Kidney (tissue), 14 donors: ENCODE data around the gene SMARCD1. TPM values are rescaled to one million over a fixed set of nuclear protein-coding genes. Genes with fewer than 3 reads are reported as not detected.

Source experiments
- DNase-seq, 5 donors: peaks; one replicate each; pipeline ENCODE4 v3.0.0-alpha.2; 2013 to 2020
- FAIRE-seq: peaks from 2 replicates; lab custom pipeline; 2012; peaks lifted over from hg19 to GRCh38; lab: Jason Lieb, UNC
- H3K27ac ChIP-seq, 2 donors: one replicate each; pipeline ENCODE4 v1.7.0; 2013; ENCODE audit warnings: low read depth in 2 of 2, low read length in 2 of 2, inconsistent platforms in 1 of 2
- H3K27me3 ChIP-seq: one replicate; pipeline ENCODE4 v1.7.1; 2013; ENCODE audit warnings: low read length, inconsistent platforms; ENCODE audit not compliant: control insufficient read depth, insufficient read depth
- H3K36me3 ChIP-seq, 3 donors: one replicate each; pipeline versions ENCODE4 v1.7.0 to v1.7.1; 2013; ENCODE audit warnings: low read length in 3 of 3, control low read depth in 1 of 3, inconsistent platforms in 1 of 3; ENCODE audit not compliant: insufficient read depth in 3 of 3, control insufficient read depth in 2 of 3
- H3K4me1 ChIP-seq, 3 donors: one replicate each; pipeline versions ENCODE4 v1.7.0 to v1.7.1; 2013; ENCODE audit warnings: low read length in 3 of 3, inconsistent platforms in 1 of 3, low read depth in 1 of 3; ENCODE audit not compliant: control insufficient read depth in 2 of 3, insufficient read depth in 2 of 3
- H3K4me3 ChIP-seq, 3 donors: one replicate each; pipeline versions ENCODE4 v1.7.0 to v1.8.1; 2013; ENCODE audit warnings: low read length in 3 of 3, control low read depth in 1 of 3, inconsistent platforms in 1 of 3
- H3K9ac ChIP-seq, 3 donors: one replicate each; pipeline versions ENCODE4 v1.7.0 to v1.7.1; 2013; ENCODE audit warnings: low read length in 3 of 3, control low read depth in 1 of 3, inconsistent platforms in 1 of 3
- H3K9me3 ChIP-seq, 3 donors: one replicate each; pipeline versions ENCODE4 v1.7.0 to v1.7.1; 2013; ENCODE audit warnings: low read length in 3 of 3, control low read depth in 1 of 3, inconsistent platforms in 1 of 3; ENCODE audit not compliant: control insufficient read depth in 2 of 3, insufficient read depth in 1 of 3
- CTCF ChIP-seq: IDR thresholded peaks from 3 replicates; pipeline ENCODE4 v1.5.1; 2012; ENCODE audit warnings: mild to moderate bottlenecking, moderate library complexity, borderline replicate concordance; ENCODE audit not compliant: insufficient read depth; ENCODE audit errors: extremely low read depth
- intact Hi-C: fragments of 100-400 bp; cut with DNase I; formaldehyde crosslinking; loops from one replicate; pipeline ENCODE4 v1.11.1; 2022
- polyA plus RNA-seq: library from polyadenylated mRNA; stranded (reverse); fragments of 350-450 nt; fragmentation: Illumina TruSeq; extraction: RNeasy Lipid Tissue Mini Kit (QIAGEN cat#74804); gene quantifications from one replicate; pipeline ENCODE4 v1.2.3, GENCODE V29; 2014; ENCODE audit warnings: low read depth, low replicate concordance; ENCODE audit not compliant: insufficient read depth
- total RNA-seq: library from RNA; stranded (reverse); fragmentation: NEBNext Ultra II Directional; extraction: Animal tissue kit (Norgen Biotek cat#: 25700); gene quantifications from one replicate; pipeline ENCODE4 v1.2.1, GENCODE V29; 2021
- donor health status: control.
- donor health status: control.
- donor health status: control.
- donor health status: control.
- donor health status: control.
- donor health status: DM: yes; HTN: yes; CAD: no.
- donor health status: Normal renal cell carcinoma (clear cell type).

SMARCD1 gene
- total and polyA plus RNA-seq, 2 donors from 2014 or later: 21.9 to 51.1 TPM

- no peaks in the 10 kb centered on the region for H3K4me1 ChIP-seq
- TF ChIP-seq CTCF: no peak
- no peaks in the 10 kb centered on the region for H3K9me3 ChIP-seq
- H3K27me3 ChIP-seq: no peaks in the 10 kb centered on the region
- H3K4me3 ChIP-seq: no peak overlapping the region
- H3K9ac ChIP-seq: no peak overlapping the region
- H3K27ac ChIP-seq: no peak overlapping the region
- DNase-seq (no peak), FAIRE-seq (no peak)
- intact Hi-C loops: no loop called here
- no peaks in the 10 kb centered on the region for H3K36me3 ChIP-seq
Observed at GRCh38 chr12:50040657-50041056, 44.5 kb upstream of the SMARCD1 start.

GRCh38 chr12:50041062-50041860 lies 43.9 kb upstream of the SMARCD1 start:
- Histone ChIP-seq H3K4me3 (no peak overlapping the region), H3K36me3 (no peaks in the 10 kb centered on the region), H3K9ac (no peak overlapping the region), H3K4me1 (no peaks in the 10 kb centered on the region), H3K27ac (no peak overlapping the region), H3K9me3 (no peaks in the 10 kb centered on the region), H3K27me3 (no peaks in the 10 kb centered on the region)
- no peak for FAIRE-seq
- intact Hi-C loops: no loop called here
- DNase-seq: no peak
- TF ChIP-seq CTCF: no peak

GRCh38 chr12:50041962-50042361 lies 43.2 kb upstream of the SMARCD1 start:
- H3K9me3 ChIP-seq: no peaks in the 10 kb centered on the region
- H3K4me3 ChIP-seq: no peak overlapping the region
- H3K27ac ChIP-seq: no peak overlapping the region
- FAIRE-seq (no peak), DNase-seq (no peak)
- no peak overlapping the region for H3K9ac ChIP-seq
- no peaks in the 10 kb centered on the region for H3K27me3 ChIP-seq
- TF ChIP-seq CTCF: no peak
- no peaks in the 10 kb centered on the region for H3K4me1 ChIP-seq
- intact Hi-C loops: no loop called here
- H3K36me3 ChIP-seq: no peaks in the 10 kb centered on the region
